K562 (cell line): Measurements from ENCODE around the gene GORASP2. TPM values are rescaled to one million over a fixed set of nuclear protein-coding genes. Genes with fewer than 3 reads are reported as not detected.

ENCODE experiments used
- ATAC-seq: fragments of 200-7000 bp; cut with Tn5 transposase; 3 replicates; pipeline ENCODE4 v1.9.1; 2020; ENCODE audit warnings: moderate library complexity
- BruUV-seq: library from RNA; stranded (reverse); fragments of 400-500 nt; replicated peaks from 2 replicates; lab custom pipeline; 2021; lab: Mats Ljungman, UMichigan
- CTCF ChIA-PET: fragments of 300-600 bp; formaldehyde crosslinking; extraction: SDS; loops from one replicate; lab custom pipeline; 2021; ENCODE audit warnings: low intra/inter-chr PET ratio; lab: Yijun Ruan, JAX
- POLR2A ChIA-PET: fragments of 300-600, 350-650 bp; sonication (Branson Sonifier 250); formaldehyde crosslinking; extraction: SDS; loops from one replicate; lab custom pipeline; 2021; ENCODE audit warnings: antibody characterized with exemption, inconsistent platforms; lab: Yijun Ruan, JAX
- DNase-seq, 4 experiments: peaks; one replicate each; pipeline versions ENCODE4 v3.0.0 to v3.0.0-alpha.2; 2011 to 2018; ENCODE audit warnings: low spot score in 3 of 4, mixed read lengths in 3 of 4; ENCODE audit errors: extremely low read depth in 1 of 4
- FAIRE-seq: peaks from 2 replicates; lab custom pipeline; 2011; peaks lifted over from hg19 to GRCh38; lab: Jason Lieb, UNC
- H2AFZ ChIP-seq: 2 replicates; pipeline ENCODE4 v1.6.0; 2011; ENCODE audit warnings: low read depth, low read length, control low read depth, inconsistent platforms
- H3K27ac ChIP-seq: fragments of 200-600 bp; 3 replicates; pipeline ENCODE4 v1.8.0; 2011; ENCODE audit warnings: low read depth, mild to moderate bottlenecking, control low read depth, inconsistent platforms, low read length, moderate library complexity, mixed read lengths; ENCODE audit errors: extremely low read depth
- H3K27me3 ChIP-seq, 2 experiments: fragments of 300-600 bp in 1 of 2; 2 replicates in 1 of 2; 3 replicates in 1 of 2; pipeline versions ENCODE4 v1.6.0 to v1.8.0; 2011; ENCODE audit warnings: inconsistent platforms in 2 of 2, low read length in 2 of 2, mild to moderate bottlenecking in 1 of 2, mixed read lengths in 1 of 2, moderate library complexity in 1 of 2; ENCODE audit not compliant: control insufficient read depth in 2 of 2, insufficient read depth in 2 of 2
- H3K36me3 ChIP-seq: fragments of 300-600 bp; 3 replicates; pipeline ENCODE4 v1.8.0; 2011; ENCODE audit warnings: mild to moderate bottlenecking, low read length, inconsistent platforms; ENCODE audit not compliant: control insufficient read depth, insufficient read depth
- H3K4me1 ChIP-seq, 2 experiments: fragments of 200-600 bp in 1 of 2; replicated peaks in 1 of 2; 2 replicates in 1 of 2; 3 replicates in 1 of 2; pipeline versions ENCODE4 v1.5.1 to v1.8.0; 2011; ENCODE audit warnings: inconsistent platforms in 2 of 2, low read length in 2 of 2, mild to moderate bottlenecking in 1 of 2, mixed read lengths in 1 of 2, moderate library complexity in 1 of 2; ENCODE audit not compliant: control insufficient read depth in 2 of 2, insufficient read depth in 2 of 2
- H3K4me2 ChIP-seq: 2 replicates; pipeline ENCODE4 v1.6.1; 2011; ENCODE audit warnings: low read length, control low read depth, inconsistent platforms, mixed read lengths; ENCODE audit not compliant: insufficient read depth
- H3K4me3 ChIP-seq: fragments of 200-600 bp; sonication (generic), shearing (Covaris generic); 2 replicates; pipeline ENCODE4 v1.5.1; 2016; ENCODE audit warnings: control low read depth, inconsistent platforms
- H3K79me2 ChIP-seq: fragments of 200-600 bp; 3 replicates; pipeline ENCODE4 v1.8.0; 2011; ENCODE audit warnings: low read length, inconsistent platforms; ENCODE audit not compliant: control insufficient read depth, insufficient read depth
- H3K9ac ChIP-seq, 2 experiments: 2 replicates each; pipeline versions ENCODE4 v1.6.0 to v1.6.1; 2011; ENCODE audit warnings: low read depth in 2 of 2, low read length in 2 of 2, control low read depth in 1 of 2, inconsistent platforms in 1 of 2, mild to moderate bottlenecking in 1 of 2, mixed read lengths in 1 of 2; ENCODE audit not compliant: insufficient read depth in 1 of 2
- H3K9me1 ChIP-seq: one replicate; pipeline ENCODE4 v1.6.0; 2011; ENCODE audit warnings: inconsistent platforms, mild to moderate bottlenecking, low read length, moderate library complexity; ENCODE audit not compliant: control insufficient read depth, insufficient read depth
- H3K9me3 ChIP-seq: replicated peaks from 2 replicates; pipeline ENCODE4 v1.5.1; 2011; ENCODE audit warnings: low read depth, low read length, inconsistent platforms; ENCODE audit not compliant: control insufficient read depth, insufficient read depth
- H4K20me1 ChIP-seq: replicated peaks from 2 replicates; pipeline ENCODE4 v1.6.1; 2011; ENCODE audit warnings: low read length, inconsistent platforms, mixed read lengths; ENCODE audit not compliant: control insufficient read depth, insufficient read depth
- CBX5 ChIP-seq: IDR thresholded peaks from 2 replicates; pipeline ENCODE4 v1.6.1; 2014; ENCODE audit warnings: low read depth, borderline replicate concordance
- KLF1 ChIP-seq: fragments of 450-650 bp; IDR thresholded peaks from 2 replicates; pipeline ENCODE4 v1.6.1; 2016; ENCODE audit warnings: missing genetic modification characterization, missing compliant biosample characterization
- MTA3 ChIP-seq: fragments of 450-650 bp; formaldehyde crosslinking; IDR thresholded peaks from 2 replicates; pipeline ENCODE4 v1.6.1; 2017; ENCODE audit warnings: mild to moderate bottlenecking, borderline replicate concordance
- NFE2 ChIP-seq: IDR thresholded peaks from 2 replicates; pipeline ENCODE4 v1.6.1; 2014; ENCODE audit warnings: antibody characterized with exemption, low read depth
- RB1 ChIP-seq: fragments of 450-650 bp; IDR thresholded peaks from 2 replicates; pipeline ENCODE4 v1.6.1; 2017; ENCODE audit warnings: low read depth, mild to moderate bottlenecking
- RBM34 ChIP-seq: fragments of 200-400 bp; formaldehyde crosslinking; IDR thresholded peaks from 2 replicates; pipeline ENCODE4 v1.6.1; 2018; ENCODE audit warnings: low read length, borderline replicate concordance; ENCODE audit not compliant: insufficient read depth
- ZNF507 ChIP-seq: conservative IDR thresholded peaks from 2 replicates; pipeline ENCODE4 v1.6.1; 2017; ENCODE audit warnings: missing genetic modification characterization, missing compliant biosample characterization
- ZNF717 ChIP-seq: fragments of 250-450 bp; sonication (Bioruptor Pico); IDR thresholded peaks from 2 replicates; pipeline ENCODE4 v1.5.0; 2021
- WGBS: fragments of 100-300 bp; shearing (Covaris generic); methylation state at CpG from one replicate; pipeline ENCODE4 v1.1.6; 2016; ENCODE audit warnings: low coverage, mixed read lengths; ENCODE audit not compliant: insufficient coverage; ENCODE audit errors: missing lambda C conversion rate; 5-methylcytosine and 5-hydroxymethylcytosine counted together
- in situ Hi-C: fragments of 300-500 bp; cut with MboI; formaldehyde crosslinking; loops from 4 replicates; pipeline ENCODE4 v1.15.0; 2018; ENCODE audit warnings: inconsistent platforms, mixed read lengths
- intact Hi-C: fragments of 100-400 bp; cut with micrococcal nuclease; formaldehyde crosslinking; loops from 2 replicates; pipeline ENCODE4 v1.14.2; 2022
- polyA plus RNA-seq, 8 experiments: library from polyadenylated mRNA; depleted of rRNA in 4 of 8; stranded (reverse) in 5 of 8; unstranded in 3 of 8; fragments of >200 nt; fragmentation: Nextera tagmentation in 2 of 8; fragmentation: Illumina TruSeq in 1 of 8; extraction: Ambion mirVana in 2 of 8; extraction: Trizol in 1 of 8; gene quantifications; 2 replicates each; pipeline versions ENCODE4 v1.2.1 to v1.2.3, GENCODE V29; 2011 to 2014; ENCODE audit warnings: inconsistent platforms in 1 of 8, missing spikeins in 1 of 8
- total RNA-seq, 7 experiments: library from RNA; depleted of rRNA in 6 of 7; stranded (reverse); fragments of >200 nt in 6 of 7; fragmentation: Illumina TruSeq in 2 of 7; extraction: Trizol in 2 of 7; gene quantifications; 2 replicates each; pipeline versions ENCODE4 v1.2.1 to v1.2.3, GENCODE V29; 2011 to 2021; ENCODE audit warnings: low replicate concordance in 1 of 7
- TF ChIP-seq, protein P1 (sequence below): fragments of 250-450 bp; sonication (Bioruptor Pico); IDR thresholded peaks from 2 replicates; pipeline ENCODE4 v1.5.0; 2020; ENCODE audit warnings: mild to moderate bottlenecking

Gene GORASP2
- total and polyA plus RNA-seq, 9 of the 15 experiments (the other 6 are each of a cell fraction or from before 2014, with no cell fraction given), result 27.4 to 180 (median 59.6) TPM

DNA sequence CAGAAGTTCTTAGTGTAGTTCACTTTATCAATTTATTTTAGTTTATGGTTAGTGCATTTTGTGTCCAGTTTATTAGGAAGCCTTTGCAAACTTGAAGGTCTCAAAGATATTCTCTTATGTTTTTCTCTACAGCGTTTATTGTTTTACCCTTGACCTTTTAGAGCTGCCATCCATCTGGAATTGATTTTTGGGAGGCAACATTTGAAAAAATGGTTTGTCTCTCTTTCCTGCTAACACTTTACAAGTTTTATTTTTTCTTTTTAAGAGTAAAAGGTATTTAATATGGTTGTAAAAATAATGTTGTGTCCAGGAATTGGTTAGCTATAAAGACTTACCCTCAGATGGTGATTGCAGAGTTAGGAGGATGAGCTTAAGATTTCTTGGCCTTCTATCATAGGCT is 14.0 kb downstream of the GORASP2 start:
- BruUV-seq, result no TSS peak
- no peak overlapping the region for H3K4me2 ChIP-seq
- H3K4me1 ChIP-seq, result no peaks in the 10 kb centered on the region; a peak in 3 of 5 replicates
- DNase-seq, result no peak
- H3K27ac ChIP-seq, result no peak overlapping the region
- CTCF ChIA-PET, result interaction anchor here (0.9 kb wide), 1 partner anchor 13 kb away, joined by 3 read pairs; no protein-coding TSS in a partner anchor
- WGBS, result 93% methylated on average over 1 of the region's 1 CpG
- no peaks in the 10 kb centered on the region for H3K9me1 ChIP-seq
- H4K20me1 ChIP-seq, result peaks cover 15% of the 10 kb centered on the region; the same call in 1 of the 2 replicates
- no peak for ATAC-seq
- H3K79me2 ChIP-seq, result peaks cover 99% of the 10 kb centered on the region
- no peak for FAIRE-seq
- no peaks in the 10 kb centered on the region; the same call in 1 of the 2 replicates for H3K9me3 ChIP-seq
- no peak overlapping the region for H3K9ac ChIP-seq
- no peak overlapping the region for H2AFZ ChIP-seq
- H3K36me3 ChIP-seq, result peaks cover 53% of the 10 kb centered on the region
- POLR2A ChIA-PET, result interaction anchor here (1.2 to 2.5 kb wide), 5 partner anchors 9 to 104 kb away, joined by 3 to 28 read pairs (median 5); partner anchors contain the start of gene GORASP2
- H3K27me3 ChIP-seq, result no peaks in the 10 kb centered on the region
- intact Hi-C loops (no loop called here), in situ Hi-C loops (no loop called here)
- TF ChIP-seq ZNF507 (tag) (no peak), NFE2 (no peak), KLF1 (tag) (no peak)
- H3K4me3 ChIP-seq, result no peak overlapping the region

DNA sequence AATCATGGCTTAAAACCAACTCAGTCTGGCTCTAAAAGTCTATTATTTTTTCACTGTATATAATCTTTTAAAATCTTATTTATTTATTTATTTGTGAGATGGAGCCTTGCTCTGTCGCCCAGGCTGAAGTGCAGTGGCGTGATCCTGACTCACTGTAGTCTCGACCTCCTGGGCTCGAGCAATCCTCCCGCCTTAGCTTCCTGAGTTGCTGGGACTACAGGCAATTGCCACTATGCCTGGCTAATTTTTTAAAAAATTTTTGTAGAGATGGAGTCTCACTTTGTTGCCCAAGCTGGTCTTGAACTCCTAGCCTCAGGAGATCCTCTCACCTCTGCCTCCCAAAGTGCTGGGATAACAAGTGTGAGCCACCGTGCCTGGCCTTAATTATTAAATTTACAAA is 14.5 kb downstream of the GORASP2 start:
- no TSS peak for BruUV-seq
- H3K36me3 ChIP-seq, result peaks cover 54% of the 10 kb centered on the region
- no peaks in the 10 kb centered on the region for H3K9me1 ChIP-seq
- H3K27me3 ChIP-seq, result no peaks in the 10 kb centered on the region
- no peak overlapping the region for H3K27ac ChIP-seq
- no peak overlapping the region for H3K4me3 ChIP-seq
- in situ Hi-C loops (no loop called here), intact Hi-C loops (no loop called here)
- H3K4me1 ChIP-seq, result no peaks in the 10 kb centered on the region; a peak in 2 of 5 replicates
- DNase-seq (no peak), ATAC-seq (no peak), FAIRE-seq (no peak)
- TF ChIP-seq RB1 (no peak), MTA3 (no peak), RBM34 (no peak), CBX5 (no peak), ZNF717 (CRISPR knock-in tag) (no peak)
- TF ChIP-seq, protein P1, sequence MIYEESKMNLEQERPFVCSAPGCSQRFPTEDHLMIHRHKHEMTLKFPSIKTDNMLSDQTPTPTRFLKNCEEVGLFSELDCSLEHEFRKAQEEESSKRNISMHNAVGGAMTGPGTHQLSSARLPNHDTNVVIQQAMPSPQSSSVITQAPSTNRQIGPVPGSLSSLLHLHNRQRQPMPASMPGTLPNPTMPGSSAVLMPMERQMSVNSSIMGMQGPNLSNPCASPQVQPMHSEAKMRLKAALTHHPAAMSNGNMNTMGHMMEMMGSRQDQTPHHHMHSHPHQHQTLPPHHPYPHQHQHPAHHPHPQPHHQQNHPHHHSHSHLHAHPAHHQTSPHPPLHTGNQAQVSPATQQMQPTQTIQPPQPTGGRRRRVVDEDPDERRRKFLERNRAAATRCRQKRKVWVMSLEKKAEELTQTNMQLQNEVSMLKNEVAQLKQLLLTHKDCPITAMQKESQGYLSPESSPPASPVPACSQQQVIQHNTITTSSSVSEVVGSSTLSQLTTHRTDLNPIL, result no peak
- POLR2A ChIA-PET, result interaction anchor here (1.2 to 2.5 kb wide), 5 partner anchors 8 to 104 kb away, joined by 3 to 28 read pairs (median 5); partner anchors contain the start of gene GORASP2
- WGBS, result 78% methylated on average over 6 of the region's 6 CpGs
- no peak overlapping the region for H2AFZ ChIP-seq
- CTCF ChIA-PET, result no interaction called here
- H3K9me3 ChIP-seq, result no peaks in the 10 kb centered on the region; the same call in 1 of the 2 replicates
- no peak overlapping the region for H3K9ac ChIP-seq
- peaks cover 97% of the 10 kb centered on the region for H3K79me2 ChIP-seq
- no peak overlapping the region for H3K4me2 ChIP-seq
- H4K20me1 ChIP-seq, result peaks cover 14% of the 10 kb centered on the region; the same call in 1 of the 2 replicates
